GM23338 (cell line): ENCODE results near the gene RPS21. TPM values are rescaled to one million over a fixed set of nuclear protein-coding genes. Genes with fewer than 3 reads are reported as not detected.

Experiments used
- ATAC-seq: fragments of 200-7000 bp; cut with Tn5 transposase; 3 replicates; pipeline ENCODE4 v1.9.1; 2020
- DNase-seq: peaks from one replicate; pipeline ENCODE4 v3.0.0-alpha.2; 2015; ENCODE audit warnings: low spot score
- H2AFZ ChIP-seq: fragments of 200-600 bp; sonication (generic); 2 replicates; pipeline ENCODE4 v1.8.0; 2016; ENCODE audit warnings: antibody characterized with exemption, mild to moderate bottlenecking, moderate library complexity
- H3F3A ChIP-seq: fragments of 200-600 bp; sonication (generic); replicated peaks from 2 replicates; pipeline ENCODE4 v1.8.0; 2017; ENCODE audit warnings: antibody characterized with exemption, mixed run types, low read depth
- H3K27ac ChIP-seq: fragments of 200-600 bp; sonication (generic); 2 replicates; pipeline ENCODE4 v1.6.1; 2016; ENCODE audit warnings: low read depth
- H3K27me3 ChIP-seq: fragments of 200-600 bp; sonication (generic); 2 replicates; pipeline ENCODE4 v1.8.0; 2016; ENCODE audit warnings: mild to moderate bottlenecking, mixed run types, moderate library complexity; ENCODE audit not compliant: insufficient read depth
- H3K36me3 ChIP-seq: fragments of 200-600 bp; sonication (generic); 2 replicates; pipeline ENCODE4 v1.8.0; 2016; ENCODE audit warnings: mild to moderate bottlenecking; ENCODE audit not compliant: insufficient read depth
- H3K4me1 ChIP-seq: fragments of 200-600 bp; sonication (generic); 2 replicates; pipeline ENCODE4 v1.8.0; 2016; ENCODE audit warnings: mild to moderate bottlenecking, moderate library complexity; ENCODE audit not compliant: insufficient read depth
- H3K4me2 ChIP-seq: fragments of 200-600 bp; sonication (generic); 2 replicates; pipeline ENCODE4 v1.7.1; 2017; ENCODE audit warnings: mixed run types
- H3K4me3 ChIP-seq: fragments of 200-600 bp; sonication (generic); 2 replicates; pipeline ENCODE4 v1.6.1; 2016; ENCODE audit warnings: mixed run types
- H3K79me2 ChIP-seq: fragments of 200-600 bp; sonication (generic); replicated peaks from 2 replicates; pipeline ENCODE4 v1.8.0; 2017; ENCODE audit warnings: mild to moderate bottlenecking; ENCODE audit not compliant: insufficient read depth
- H3K9me2 ChIP-seq: fragments of 200-600 bp; sonication (generic); 2 replicates; pipeline ENCODE4 v1.8.0; 2017; ENCODE audit not compliant: insufficient read depth
- H4K20me1 ChIP-seq: fragments of 200-600 bp; sonication (generic); replicated peaks from 2 replicates; pipeline ENCODE4 v1.8.0; 2017; ENCODE audit warnings: mild to moderate bottlenecking; ENCODE audit not compliant: insufficient read depth
- H3K27ac Mint-ChIP-seq: 2 replicates; pipeline ENCODE4 v1.8.0; 2020; ENCODE audit warnings: inconsistent platforms, mild to moderate bottlenecking, moderate library complexity, mixed read lengths
- H3K27me3 Mint-ChIP-seq: 3 replicates; pipeline ENCODE4 v1.8.0; 2022; ENCODE audit warnings: low read depth, mild to moderate bottlenecking, moderate library complexity, mixed read lengths, inconsistent platforms; ENCODE audit not compliant: insufficient read depth, poor library complexity
- H3K36me3 Mint-ChIP-seq: 3 replicates; pipeline ENCODE4 v1.8.0; 2021; ENCODE audit warnings: low read depth, mild to moderate bottlenecking, inconsistent platforms, moderate library complexity, mixed read lengths
- H3K4me1 Mint-ChIP-seq: 3 replicates; pipeline ENCODE4 v1.8.0; 2020; ENCODE audit warnings: mild to moderate bottlenecking, inconsistent platforms, mixed read lengths
- H3K4me3 Mint-ChIP-seq: 3 replicates; pipeline ENCODE4 v1.8.0; 2021; ENCODE audit warnings: moderate library complexity, mild to moderate bottlenecking, inconsistent platforms, mixed read lengths
- H3K9me3 Mint-ChIP-seq: 3 replicates; pipeline ENCODE4 v1.8.0; 2020; ENCODE audit warnings: moderate library complexity, mild to moderate bottlenecking, inconsistent platforms, mixed read lengths
- CTCF ChIP-seq, 2 experiments: fragments of 200-600 bp in 1 of 2; sonication (generic) in 1 of 2; conservative IDR thresholded peaks; 2 replicates each; pipeline versions ENCODE4 v1.5.1 to v1.6.1; 2016 to 2017; ENCODE audit warnings: antibody characterized with exemption in 2 of 2, low read depth in 2 of 2, mild to moderate bottlenecking in 2 of 2, moderate library complexity in 1 of 2
- ETS1 ChIP-seq: IDR thresholded peaks from 2 replicates; pipeline ENCODE4 v1.6.1; 2016; ENCODE audit warnings: antibody characterized with exemption
- EZH2 ChIP-seq: fragments of 200-600 bp; sonication (generic); IDR thresholded peaks from one replicate; pipeline ENCODE4 v1.8.0; 2017; ENCODE audit warnings: antibody characterized with exemption, mild to moderate bottlenecking, low read depth; ENCODE audit not compliant: unreplicated experiment
- EZH2phosphoT487 ChIP-seq: fragments of 200-600 bp; sonication (generic); IDR thresholded peaks from one replicate; pipeline ENCODE4 v1.8.1; 2018; ENCODE audit warnings: antibody characterized with exemption; ENCODE audit not compliant: unreplicated experiment
- POLR2AphosphoS5 ChIP-seq: IDR thresholded peaks from 2 replicates; pipeline ENCODE4 v1.6.1; 2016; ENCODE audit warnings: antibody characterized with exemption, low read depth
- REST ChIP-seq: IDR thresholded peaks from one replicate; pipeline ENCODE4 v1.6.1; 2018; ENCODE audit warnings: antibody characterized with exemption; ENCODE audit not compliant: unreplicated experiment
- ZNF114 ChIP-seq: fragments of 250-450 bp; sonication (Bioruptor Pico); IDR thresholded peaks from 2 replicates; pipeline ENCODE4 v1.5.0; 2020; ENCODE audit warnings: mild to moderate bottlenecking, moderate library complexity
- ZNF462 ChIP-seq: fragments of 250-450 bp; sonication (Bioruptor Pico); IDR thresholded peaks from 2 replicates; pipeline ENCODE4 v1.5.0; 2020; ENCODE audit warnings: mild to moderate bottlenecking, moderate library complexity
- polyA plus RNA-seq: library from polyadenylated mRNA; unstranded; fragments of >200 nt; fragmentation: Nextera tagmentation; extraction: Ambion mirVana; gene quantifications from 2 replicates; pipeline ENCODE4 v1.2.1, GENCODE V29; 2016
- total RNA-seq: library from RNA; depleted of rRNA; stranded (reverse); fragments of >200 nt; shearing (Covaris generic); gene quantifications from 2 replicates; pipeline ENCODE4 v1.2.3, GENCODE V29; 2014

RPS21 gene
- total and polyA plus RNA-seq, 2 experiments from 2014 or later: 759 to 2,298 TPM

GRCh38 chr20:62421716-62421990 lies 34.8 kb downstream of the RPS21 start (continued):
- no peak for TF ChIP-seq ETS1
- no peak for TF ChIP-seq ZNF114 (CRISPR knock-in tag)
- TF ChIP-seq REST: no peak

GRCh38 chr20:62422636-62423325 lies 35.9 kb downstream of the RPS21 start:
- no peak overlapping the region for H3K27ac ChIP-seq
- H3K4me1 Mint-ChIP-seq: peaks cover 24% of the 10 kb centered on the region
- no peaks in the 10 kb centered on the region for H3K9me2 ChIP-seq
- no peak overlapping the region for H3K4me3 Mint-ChIP-seq
- no peak overlapping the region for H3K27ac Mint-ChIP-seq
- no peaks in the 10 kb centered on the region for H3K36me3 ChIP-seq
- H3K9me3 Mint-ChIP-seq: no peaks in the 10 kb centered on the region
- no peak overlapping the region for H3K4me3 ChIP-seq
- H3K79me2 ChIP-seq: no peaks in the 10 kb centered on the region
- H3K27me3 ChIP-seq: no peaks in the 10 kb centered on the region
- no peak for ATAC-seq
- H2AFZ ChIP-seq: no peak overlapping the region
- H3F3A ChIP-seq: peaks cover 12% of the 10 kb centered on the region
- DNase-seq: no peak
- peaks cover 4% of the 10 kb centered on the region for H3K27me3 Mint-ChIP-seq
- H3K36me3 Mint-ChIP-seq: no peaks in the 10 kb centered on the region
- H3K4me1 ChIP-seq: peaks cover 13% of the 10 kb centered on the region
- H3K4me2 ChIP-seq: no peak overlapping the region
- H4K20me1 ChIP-seq: no peaks in the 10 kb centered on the region
- no peak for TF ChIP-seq REST
- TF ChIP-seq CTCF (conservative IDR thresholded peaks at IDR 0.05; ENCODE audit: low read depth in 2 of 2): no peak
- no peak for TF ChIP-seq ZNF462 (CRISPR knock-in tag)
- TF ChIP-seq EZH2phosphoT487: no peak
- TF ChIP-seq POLR2AphosphoS5: no peak
- no peak for TF ChIP-seq EZH2
